Measurements from ENCODE around the gene PRRC2B. TPM values are rescaled to one million over a fixed set of nuclear protein-coding genes. Genes with fewer than 3 reads are reported as not detected.

PRRC2B gene
- total and polyA plus RNA-seq, 2 of the 8 experiments (the other 6 are each of a cell fraction or from before 2014, with no cell fraction given), result 37.3 to 249 TPM

- TF ChIP-seq NRF1 (IDR thresholded peaks at IDR 0.05; ENCODE audit: low read depth, low read length), result peak; percentile 58
These were observed 137.3 kb downstream of the PRRC2B start, which contains the start of gene UCK1 (continued) for GRCh38 chr9:131530920-131531832.

Measured in H1 (cell line).